Vagina (tissue), 2 donors: ENCODE data around the gene STRN.

Experiments
- POLR2A ChIP-seq, 2 donors: fragments of 450-650 bp; IDR thresholded peaks; one replicate each; pipeline ENCODE4 v1.6.1; 2017; ENCODE audit warnings: antibody characterized with exemption in 2 of 2, mild to moderate bottlenecking in 2 of 2, moderate library complexity in 2 of 2
- POLR2AphosphoS5 ChIP-seq, 2 donors: sonication (generic); formaldehyde crosslinking; IDR thresholded peaks; one replicate each; pipeline ENCODE4 v1.9.0; 2017; ENCODE audit warnings: antibody characterized with exemption in 2 of 2, mild to moderate bottlenecking in 2 of 2, low read depth in 1 of 2; ENCODE audit not compliant: insufficient read depth in 1 of 2
- TF ChIP-seq, protein P1 (sequence below), 3 experiments: fragments of 450-650 bp in 2 of 3; fragments of 200-600 bp in 1 of 3; sonication (generic) in 1 of 3; IDR thresholded peaks; one replicate each; pipeline ENCODE4 v1.5.1; 2017 to 2019; ENCODE audit warnings: antibody characterized with exemption in 3 of 3, mild to moderate bottlenecking in 2 of 3, moderate library complexity in 2 of 3

- TF ChIP-seq, protein P1, sequence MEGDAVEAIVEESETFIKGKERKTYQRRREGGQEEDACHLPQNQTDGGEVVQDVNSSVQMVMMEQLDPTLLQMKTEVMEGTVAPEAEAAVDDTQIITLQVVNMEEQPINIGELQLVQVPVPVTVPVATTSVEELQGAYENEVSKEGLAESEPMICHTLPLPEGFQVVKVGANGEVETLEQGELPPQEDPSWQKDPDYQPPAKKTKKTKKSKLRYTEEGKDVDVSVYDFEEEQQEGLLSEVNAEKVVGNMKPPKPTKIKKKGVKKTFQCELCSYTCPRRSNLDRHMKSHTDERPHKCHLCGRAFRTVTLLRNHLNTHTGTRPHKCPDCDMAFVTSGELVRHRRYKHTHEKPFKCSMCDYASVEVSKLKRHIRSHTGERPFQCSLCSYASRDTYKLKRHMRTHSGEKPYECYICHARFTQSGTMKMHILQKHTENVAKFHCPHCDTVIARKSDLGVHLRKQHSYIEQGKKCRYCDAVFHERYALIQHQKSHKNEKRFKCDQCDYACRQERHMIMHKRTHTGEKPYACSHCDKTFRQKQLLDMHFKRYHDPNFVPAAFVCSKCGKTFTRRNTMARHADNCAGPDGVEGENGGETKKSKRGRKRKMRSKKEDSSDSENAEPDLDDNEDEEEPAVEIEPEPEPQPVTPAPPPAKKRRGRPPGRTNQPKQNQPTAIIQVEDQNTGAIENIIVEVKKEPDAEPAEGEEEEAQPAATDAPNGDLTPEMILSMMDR (IDR thresholded peaks at IDR 0.05) = no peak
- TF ChIP-seq POLR2A (IDR thresholded peaks at IDR 0.05) (no peak), POLR2AphosphoS5 (IDR thresholded peaks at IDR 0.05; ENCODE audit: insufficient read depth in 1 of 2, low read depth in 1 of 2) (no peak)
Observed at GRCh38 chr2:36906277-36906676, 60.1 kb downstream of the STRN start.
